Effector CD4-positive, alpha-beta T cell (primary cell): Measurements from ENCODE around the gene IGSF9.
"Not testable (repeated sequence)": the region's sequence is repeated elsewhere in the genome, so short reads cannot be mapped to it uniquely, and the experiment has no call there.

Source experiments
- DNase-seq: peaks from one replicate; pipeline ENCODE4 v3.0.0-alpha.2; 2020

The IGSF9 gene

DNA sequence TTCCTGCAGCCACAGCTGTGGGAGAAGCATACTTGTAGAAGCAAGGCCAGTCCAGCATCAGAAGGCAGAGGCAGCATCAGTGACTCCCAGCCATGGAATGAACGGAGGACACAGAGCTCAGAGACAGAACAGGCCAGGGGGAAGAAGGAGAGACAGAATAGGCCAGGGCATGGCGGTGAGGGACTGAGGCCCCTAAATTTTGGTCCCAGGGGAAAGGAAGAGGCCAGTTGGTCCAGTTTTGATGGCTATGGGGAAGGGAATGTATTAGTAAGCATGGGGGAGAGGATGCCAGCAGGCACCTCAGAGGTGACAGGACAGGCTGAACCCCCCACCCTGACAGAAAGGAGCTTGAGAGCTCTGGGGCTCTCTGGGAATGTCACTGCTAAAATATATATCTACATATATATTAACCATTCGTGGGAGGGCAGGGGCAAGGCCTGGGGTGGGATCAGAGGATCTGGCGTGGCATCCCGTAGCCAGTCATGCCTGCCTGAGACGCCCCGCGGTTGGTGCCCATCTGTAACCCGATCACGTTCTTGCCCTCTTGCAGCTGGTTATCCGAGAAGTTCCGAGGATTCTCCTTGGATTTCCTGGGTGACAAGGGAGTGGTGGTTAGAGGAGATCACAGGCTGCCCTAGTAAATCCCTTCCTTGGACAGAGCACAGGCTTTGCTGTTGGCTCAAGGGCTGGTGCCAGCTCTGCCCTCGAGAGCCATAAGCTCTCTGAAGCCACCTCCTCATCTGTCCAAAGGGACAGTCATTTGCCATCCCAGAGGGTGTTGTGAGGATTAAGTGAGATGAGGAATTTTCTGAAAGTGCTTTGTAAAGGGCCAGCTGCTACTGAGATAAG lies 26.8 kb downstream of the IGSF9 start:
- no peak for DNase-seq

DNA sequence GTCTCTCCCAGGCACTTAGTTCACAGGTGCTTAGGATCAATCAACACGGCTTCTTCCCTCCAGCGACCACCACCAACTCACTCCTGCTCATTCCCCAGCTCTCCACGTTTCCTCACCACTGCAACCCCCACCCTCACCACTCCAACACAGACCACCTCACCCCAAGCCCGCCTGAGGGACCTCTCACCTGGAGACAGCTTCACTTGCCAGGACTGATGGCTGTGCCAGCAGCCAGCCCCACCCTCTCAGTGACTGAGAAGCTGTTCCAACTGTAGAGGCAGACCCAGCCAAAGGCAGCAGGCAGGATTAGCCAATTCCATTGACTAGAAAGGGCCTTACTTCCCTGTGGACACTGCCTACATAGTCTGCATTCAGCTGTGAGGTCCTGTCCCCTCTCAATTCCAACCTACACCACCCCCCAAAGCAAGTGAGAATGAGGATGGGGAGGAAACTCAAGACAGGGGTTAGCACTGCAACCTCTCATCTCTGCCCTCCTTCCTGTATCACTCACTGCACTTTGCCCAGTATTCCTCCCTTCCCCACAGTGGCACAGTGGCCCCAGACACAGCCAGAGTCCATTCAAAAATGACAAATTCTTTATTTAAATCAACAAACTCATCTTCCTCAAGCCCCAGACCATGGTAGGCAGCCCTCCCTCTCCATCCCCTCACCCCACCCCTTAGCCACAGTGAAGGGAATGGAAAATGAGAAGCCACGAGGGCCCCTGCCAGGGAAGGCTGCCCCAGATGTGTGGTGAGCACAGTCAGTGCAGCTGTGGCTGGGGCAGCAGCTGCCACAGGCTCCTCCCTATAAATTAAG lies 27.7 kb downstream of the IGSF9 start:
- DNase-seq = no peak

DNA sequence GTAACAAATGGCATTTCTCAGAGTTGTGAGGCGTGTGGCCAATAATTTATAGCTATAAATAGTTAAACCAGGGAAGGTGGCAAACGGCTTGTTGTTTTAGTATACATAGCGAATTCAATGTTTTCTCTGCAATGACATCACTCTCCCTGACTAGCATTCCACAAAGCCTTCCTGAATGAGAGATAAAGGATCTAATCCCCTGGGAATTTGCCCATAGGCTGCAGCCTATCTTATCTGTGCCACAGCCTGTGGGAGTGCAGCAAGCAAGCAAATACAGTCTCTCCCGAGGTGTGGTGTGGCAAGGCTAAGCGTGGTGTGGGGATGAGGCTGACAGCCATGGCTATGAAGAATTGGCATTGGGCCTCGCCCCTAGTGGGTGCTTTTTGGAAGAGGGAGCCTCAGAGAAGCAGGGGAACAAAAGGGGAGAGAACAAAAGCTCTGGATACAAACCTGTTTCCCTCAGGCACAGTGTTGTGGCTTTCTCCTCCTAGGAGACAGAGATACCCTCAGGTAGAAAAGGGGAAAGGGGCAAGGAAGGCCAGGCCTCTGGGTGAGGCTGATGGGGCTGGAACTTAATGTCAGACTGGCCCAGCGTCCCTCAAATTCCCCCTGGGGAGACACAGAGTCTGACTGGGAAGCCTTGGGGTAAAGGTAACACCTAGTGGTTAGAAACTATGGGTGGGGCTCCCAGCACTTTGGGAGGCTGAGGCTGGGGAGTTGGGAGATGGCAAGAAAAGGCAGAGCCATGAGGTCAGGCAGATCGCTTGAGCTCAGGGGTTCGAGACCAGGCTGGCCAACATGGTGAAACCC lies 29.0 kb downstream of the IGSF9 start:
- DNase-seq = no peak

DNA sequence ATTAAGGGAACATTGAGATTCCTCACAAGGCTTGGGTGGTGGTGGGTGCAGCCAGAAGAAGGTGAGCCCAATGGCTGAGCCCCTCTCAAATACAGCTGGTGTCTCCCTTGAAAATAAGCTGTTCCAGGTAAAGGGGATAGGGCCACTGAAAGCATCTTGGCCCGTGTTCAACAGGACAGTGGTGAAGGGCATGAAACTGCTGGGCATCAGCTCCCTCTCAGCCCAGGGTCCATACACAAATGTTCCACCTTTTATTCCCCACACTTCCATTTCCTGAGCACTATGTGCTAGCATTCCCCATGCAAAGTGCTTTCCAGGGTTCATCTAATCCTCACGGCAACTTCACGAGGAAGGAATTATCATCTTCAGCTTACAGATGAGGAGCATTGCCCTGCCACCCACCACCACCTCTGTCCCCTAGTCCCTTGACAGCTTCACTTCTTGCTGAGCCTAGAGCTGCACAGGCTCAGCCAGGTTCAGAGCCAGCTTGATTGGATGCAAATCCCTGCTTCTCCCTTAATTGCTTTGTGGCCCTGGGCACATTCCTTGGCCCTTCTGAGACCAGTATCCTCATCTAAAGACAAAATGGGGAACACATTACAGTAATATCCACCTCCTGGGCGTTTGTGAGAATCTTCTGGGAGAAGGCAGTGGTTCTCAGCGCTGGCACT lies 29.7 kb downstream of the IGSF9 start:
- no peak for DNase-seq

DNA sequence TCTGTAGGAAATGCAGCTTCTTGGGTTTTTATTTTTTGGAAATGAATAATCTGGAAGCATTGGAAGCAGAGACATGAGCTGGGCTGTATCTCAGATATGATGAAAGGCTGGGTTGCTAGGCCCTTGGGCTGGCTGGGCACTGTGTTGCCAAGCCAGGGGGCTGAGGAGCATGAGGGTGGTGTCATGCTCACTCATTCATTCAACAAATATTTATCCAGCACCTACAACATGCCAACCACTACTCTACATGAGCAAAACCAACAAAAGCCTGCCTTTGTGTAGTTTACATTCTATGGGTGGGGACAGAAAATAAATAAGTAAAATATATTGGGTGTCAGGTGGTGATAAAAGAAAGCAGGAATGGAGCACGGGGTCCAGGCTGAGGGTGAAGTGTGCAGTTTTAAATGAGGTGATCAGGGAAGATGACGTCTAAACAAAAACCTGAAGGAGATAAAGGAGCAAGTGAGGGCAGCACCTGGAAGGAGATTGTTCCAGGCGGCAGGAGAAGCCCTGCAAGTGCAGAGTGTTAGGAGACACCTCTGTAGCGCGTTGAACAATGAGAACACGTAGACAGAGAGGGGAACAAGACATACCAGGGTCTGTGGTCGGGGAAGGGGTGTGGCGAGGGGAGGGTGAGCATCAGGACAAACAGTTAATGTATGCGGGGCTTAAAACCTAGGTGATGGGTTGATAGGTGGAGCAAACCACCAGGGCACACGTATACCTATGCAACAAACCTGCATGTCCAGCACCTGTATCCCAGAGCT lies 31.0 kb downstream of the IGSF9 start:
- DNase-seq = no peak

DNA sequence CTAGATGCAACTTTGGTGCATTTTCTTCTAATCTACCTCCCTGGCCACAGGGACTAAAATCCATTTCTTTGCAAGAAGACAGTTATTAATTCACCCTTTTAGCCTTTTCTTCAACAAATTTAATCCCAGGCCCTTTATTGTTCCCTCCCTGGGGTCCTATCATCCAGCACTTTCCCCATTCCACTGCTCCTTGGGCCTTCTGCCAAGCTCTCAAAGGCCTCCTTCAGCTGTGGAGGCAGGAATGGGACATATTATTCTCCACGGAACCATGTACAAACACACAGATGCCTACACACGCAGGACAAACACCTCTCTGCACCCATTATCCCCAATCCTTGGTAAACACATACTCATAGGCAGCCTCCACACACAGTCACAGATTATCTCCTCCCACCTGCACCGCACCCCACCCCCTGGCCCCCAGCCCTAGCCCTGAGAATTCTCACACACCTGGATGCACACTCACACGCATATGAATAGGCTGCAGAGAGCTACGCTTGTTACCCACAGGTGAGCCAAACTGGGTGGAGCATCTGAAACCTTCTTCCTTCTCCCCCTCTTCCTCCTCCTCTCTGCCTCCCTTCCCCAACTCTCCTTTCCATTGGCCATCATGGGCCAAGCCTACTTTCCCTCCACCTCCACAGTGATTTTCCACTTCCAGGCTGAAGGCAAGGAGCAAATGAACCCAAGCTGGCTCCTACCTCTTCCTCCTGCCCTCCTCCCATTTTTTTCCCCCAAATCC lies 31.8 kb downstream of the IGSF9 start:
- no peak for DNase-seq

DNA sequence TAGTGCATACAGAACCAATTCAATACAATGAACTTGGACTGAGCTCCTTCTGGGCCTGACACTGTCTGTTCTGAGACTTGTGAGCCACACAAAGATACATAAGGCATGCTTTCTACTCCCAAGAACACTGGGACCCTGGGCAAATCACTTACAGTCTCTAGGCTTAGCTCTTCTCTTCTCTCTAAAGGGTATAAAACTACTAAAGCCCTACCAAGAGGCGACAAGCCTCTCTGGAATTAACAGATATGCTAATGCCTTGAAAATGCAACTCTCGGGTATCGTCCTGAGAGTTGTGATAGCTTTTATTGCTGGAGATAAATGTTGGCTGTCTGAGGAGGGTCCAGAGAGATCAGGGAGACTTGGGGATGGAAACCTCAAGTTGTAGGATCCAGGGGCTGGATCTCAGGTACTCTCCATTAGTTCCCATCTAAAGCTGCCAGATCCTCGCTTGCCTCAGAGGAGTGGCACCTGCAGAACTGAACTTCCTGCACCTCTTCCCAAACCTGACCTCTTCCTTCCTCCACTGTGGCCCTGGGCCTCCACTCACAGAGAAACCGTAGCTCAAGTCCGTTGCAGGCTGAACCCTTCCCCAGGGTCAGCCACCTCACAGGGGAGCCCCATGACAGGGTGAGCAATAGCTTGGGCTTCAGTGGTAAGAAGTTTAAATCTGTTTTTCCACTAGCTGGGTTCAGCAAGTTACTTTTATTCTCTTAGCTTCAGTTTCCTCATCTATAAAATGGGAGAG lies 33.9 kb downstream of the IGSF9 start:
- DNase-seq = no peak

DNA sequence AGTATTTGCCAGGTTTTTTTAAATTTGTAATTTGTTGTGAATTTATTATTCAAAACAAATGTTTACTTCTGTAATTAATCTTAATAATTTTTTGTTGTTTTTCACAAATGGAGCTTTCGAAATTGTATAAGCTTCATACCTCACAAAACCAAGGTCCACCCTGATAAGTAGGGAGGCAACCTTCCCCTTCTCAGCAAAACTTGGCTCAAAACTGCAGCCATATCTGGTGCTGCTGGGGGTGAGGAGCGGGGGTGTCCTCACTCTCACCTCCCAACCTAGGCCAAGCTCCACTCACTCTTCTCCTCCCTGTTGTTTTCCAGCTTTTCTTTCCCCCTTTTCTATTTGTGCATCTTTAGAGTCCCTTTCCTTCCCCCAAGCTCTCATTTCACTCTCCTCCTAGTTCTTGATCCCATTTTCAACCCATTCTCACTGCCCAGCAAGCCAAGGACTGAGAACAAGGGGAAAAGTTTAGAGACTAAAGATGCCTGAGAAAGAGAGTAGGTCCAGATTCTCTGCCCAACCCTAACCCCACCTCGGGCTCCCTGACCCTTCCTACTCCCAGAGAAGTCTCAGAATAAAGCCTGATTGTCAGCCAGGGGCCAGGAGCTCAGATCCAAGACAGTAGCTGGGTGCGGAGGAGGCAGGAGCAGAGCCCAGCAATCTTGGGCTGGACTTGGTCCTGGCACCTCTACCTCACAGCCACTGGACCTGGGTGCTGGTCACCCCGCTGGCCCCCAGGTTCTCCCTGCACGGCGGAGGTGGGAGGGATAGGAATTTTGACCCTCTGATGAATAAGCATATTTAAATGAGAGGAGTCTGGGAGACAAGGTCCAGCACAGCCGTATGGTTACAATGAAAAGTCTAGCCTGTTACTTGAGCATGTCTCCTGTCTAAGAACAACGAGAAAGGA lies 37.1 kb downstream of the IGSF9 start:
- no peak for DNase-seq

DNA sequence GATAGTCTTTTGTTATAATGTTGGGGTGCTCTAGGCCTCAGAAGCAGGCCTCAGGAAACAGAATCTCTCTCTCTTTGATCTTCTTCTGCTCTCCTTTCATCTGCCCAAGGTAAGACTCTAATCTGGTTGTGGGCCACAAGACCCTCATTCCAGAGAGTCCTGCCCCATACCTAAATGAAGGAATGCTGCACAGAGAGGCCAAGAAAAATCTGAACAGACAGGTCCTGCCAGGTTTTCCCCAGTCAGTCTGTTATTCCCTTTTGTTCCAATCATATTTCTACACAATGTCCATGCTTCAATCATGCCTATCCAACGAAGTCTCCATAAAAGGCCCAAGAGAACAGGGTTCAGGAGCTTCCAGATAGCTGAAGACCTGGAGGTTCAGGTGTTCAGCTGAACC lies 38.5 kb downstream of the IGSF9 start:
- no peak for DNase-seq

DNA sequence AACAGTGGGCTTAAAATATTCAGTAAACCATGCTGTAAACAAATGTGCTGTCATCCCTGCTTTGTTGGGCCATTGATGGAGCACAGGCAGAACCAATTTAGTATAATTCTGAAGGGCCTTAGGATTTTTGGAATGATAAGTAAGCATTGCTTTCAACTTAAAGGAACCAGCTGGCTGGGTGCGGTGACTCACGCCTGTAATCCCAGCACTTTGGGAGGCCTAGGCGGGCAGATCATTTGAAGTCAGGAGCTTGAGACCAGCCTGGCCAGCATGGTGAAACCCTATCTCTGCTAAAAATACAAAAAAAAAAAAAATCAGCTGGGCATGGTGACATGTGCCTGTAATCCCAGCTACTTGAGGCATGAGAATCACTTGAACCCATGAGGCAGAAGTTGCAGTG lies 41.4 kb downstream of the IGSF9 start:
- DNase-seq = not testable (repeated sequence)

DNA sequence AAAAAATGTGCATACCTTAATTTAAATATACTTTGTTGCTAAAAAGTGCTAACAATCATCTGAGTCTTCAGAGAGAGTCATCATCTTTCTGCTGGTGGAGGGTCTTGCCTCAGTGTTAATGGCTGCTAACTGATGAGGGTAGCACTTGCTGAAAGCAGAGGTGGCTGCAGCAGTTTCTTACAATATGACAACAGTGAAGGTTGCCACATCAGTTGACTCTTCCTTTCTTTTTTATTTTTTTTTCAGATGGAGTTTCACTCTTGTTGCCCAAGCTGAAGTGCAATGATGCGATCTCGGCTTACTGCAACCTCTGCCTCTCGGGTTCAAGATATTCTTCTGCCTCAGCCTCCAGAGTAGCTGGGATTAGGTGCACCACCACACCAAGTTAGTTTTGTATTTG lies 42.9 kb downstream of the IGSF9 start:
- no peak for DNase-seq

DNA sequence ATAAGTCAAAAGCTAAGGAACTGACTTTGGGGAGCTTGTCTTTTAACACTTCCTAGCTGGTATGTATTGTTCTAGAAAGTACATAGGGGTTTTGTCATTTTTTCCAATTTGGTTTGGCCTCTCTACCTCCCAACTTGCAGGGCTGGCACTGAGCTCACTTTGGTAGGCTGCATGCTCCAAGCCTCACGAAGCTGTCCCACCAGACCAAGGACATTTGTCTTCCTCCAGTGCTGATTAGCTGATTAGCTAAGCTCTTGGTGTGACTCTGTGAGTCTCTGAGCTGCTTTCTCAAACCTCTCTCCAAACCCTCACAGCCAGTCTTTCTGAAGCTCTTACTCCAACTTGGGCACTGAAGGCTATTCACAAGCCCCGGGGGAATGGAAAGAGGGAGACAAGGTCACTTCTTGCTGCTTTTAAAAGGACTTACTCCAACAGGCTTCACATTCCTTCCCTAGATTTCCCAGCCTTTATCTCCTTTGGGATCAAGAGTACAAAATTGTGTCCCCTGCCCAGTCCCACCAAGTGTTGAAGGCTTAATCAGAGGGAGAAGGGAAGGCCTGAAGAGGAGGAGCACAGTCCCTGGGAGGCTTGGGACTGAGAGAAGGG lies 44.6 kb downstream of the IGSF9 start:
- DNase-seq = no peak

DNA sequence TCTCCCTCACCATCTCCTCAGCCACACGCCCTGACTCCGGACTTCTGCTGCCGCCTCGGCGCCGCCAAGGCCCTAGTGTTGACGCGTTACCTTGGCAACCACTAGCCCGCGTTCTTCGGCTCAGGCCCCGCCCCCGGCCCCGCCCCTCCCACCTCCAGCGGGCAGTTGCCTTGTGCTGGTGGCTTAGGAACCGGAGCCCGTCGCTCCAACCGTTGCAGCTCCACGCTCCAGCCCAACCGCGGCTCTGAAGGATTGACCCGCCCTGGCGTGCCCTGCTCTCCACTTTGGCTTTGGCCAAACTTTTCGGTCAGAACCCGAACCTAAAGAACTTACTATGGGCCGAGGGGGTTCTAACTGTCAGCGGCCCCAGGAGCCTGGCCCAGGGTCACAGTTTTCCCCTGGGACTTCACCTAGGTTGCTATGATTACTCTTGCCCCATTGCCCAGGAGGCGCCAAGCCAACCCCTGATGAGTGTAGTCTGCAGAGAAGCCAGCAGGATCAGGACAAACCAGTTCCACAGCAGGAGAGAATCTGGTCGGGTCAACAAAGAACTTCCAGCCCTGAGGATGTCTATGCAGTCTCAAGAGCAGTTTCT lies 45.2 kb downstream of the IGSF9 start, which contains the start of gene CFAP45:
Gene CFAP45 (minus strand): TSS at position 80 of the 595 bp plus-strand sequence. CDS start 67 bp downstream, at position 13.
- no peak for DNase-seq

DNA sequence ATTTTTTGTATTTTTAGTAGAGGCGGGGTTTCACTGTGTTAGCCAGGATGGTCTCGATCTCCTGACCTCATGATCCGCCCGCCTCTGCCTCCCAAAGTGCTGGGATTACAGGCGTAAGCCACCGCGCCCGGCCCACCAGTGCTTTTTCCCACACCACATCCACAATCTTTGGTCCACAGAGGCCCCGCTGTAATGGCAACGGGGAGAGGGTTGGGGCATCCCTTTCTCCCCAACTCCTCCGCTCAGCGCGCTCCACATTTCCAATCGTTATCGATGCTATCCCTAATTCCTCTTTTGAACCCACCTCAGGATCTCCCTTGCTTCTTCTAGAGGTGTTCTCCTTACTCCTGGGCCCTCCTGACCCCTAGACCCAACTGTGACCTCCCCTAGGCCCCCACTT lies 45.8 kb downstream of the IGSF9 start:
- not testable (repeated sequence) for DNase-seq

DNA sequence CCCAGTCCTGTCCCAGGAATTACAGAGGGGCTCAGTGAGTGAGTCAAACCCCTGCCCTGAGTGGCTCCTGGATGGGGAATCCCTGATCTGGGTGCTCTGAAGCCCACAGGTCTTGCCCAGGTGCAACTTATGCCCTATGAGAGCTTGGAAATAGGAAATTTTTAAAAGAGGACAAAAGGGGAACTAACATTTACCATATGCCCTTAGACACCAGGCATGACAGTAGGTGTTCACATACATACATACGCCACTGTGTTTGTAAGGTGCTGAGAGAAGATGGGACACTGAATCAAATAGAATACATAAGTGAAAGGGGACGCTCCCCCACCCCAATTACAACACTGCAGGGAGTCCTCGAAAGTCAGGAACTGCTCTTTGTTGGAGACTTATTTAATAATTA lies 46.9 kb downstream of the IGSF9 start:
- no peak for DNase-seq

DNA sequence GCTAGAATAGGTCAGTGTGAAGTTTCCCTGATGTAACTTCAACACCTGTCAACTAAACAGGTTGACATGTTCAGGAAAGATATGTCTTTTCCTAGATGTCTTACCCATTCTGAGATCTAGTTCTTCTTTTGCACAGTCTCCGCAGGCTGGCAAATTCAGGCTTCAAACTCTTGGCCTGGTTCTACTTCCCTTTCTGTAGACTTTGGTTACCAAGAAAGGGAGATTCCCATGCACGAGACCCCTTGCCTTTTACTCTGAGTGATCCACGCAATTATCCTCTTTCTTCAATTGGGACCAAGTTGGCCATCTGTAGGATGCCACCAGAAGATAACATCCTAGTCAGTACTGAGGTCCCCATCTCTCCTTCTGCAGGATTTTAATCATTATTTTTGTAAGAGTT lies 47.5 kb downstream of the IGSF9 start:
- DNase-seq = no peak

DNA sequence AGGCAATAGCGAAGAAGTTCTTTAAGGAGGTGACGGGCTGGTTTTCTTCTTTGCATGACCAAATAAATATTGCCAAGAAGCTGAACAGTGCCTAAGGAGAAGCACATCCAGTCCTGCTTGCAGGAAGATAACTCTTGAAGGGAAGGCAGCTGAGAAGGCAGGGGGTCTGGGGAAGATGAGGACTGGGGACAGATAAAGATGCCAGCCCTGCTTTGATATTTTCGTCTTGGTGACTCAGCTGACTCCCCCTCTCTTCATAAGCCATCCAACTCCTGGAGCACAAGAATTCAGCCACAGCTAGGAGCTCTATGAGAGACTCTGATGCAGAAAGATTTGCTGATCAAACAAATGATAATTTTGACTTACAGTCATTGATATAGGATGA lies 48.9 kb downstream of the IGSF9 start:
- DNase-seq = no peak

DNA sequence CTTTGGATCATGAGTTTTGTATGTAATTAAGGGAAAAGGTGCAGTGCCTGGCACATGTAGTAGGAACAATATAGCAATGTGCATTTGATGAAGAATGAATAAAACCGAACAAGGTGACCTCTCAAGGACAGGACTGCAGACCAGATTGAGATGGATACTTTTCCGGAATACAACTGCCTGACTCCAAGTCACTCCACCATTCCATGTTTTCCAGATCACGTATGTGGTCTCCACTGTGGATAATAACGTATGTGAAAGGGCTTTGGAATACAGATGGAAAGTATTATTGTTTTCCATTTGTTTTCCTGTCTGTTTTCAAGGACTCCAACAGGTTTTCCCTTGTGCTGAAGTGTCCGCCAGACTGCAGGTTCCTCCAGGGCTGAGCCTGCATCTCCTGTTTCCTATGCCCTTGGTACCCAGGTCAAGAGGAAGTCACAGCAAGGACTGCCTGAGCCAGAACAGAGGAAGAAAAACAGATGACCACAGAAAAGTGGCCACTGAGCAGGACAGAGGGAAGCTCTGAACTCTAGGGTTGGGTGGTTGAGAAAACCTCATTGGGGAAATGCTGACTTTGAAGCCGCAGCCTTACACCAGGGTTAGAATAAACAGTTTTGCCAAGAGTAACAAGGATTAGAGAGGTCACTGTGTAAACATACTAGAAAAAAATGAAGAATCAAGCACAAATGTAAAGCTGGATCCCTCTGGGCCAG lies 49.4 kb downstream of the IGSF9 start:
- no peak for DNase-seq
